Progenitor cell of endocrine pancreas (in vitro differentiated cells): ENCODE measurements around the gene CHRNE. TPM values are rescaled to one million over a fixed set of nuclear protein-coding genes. Genes with fewer than 3 reads are reported as not detected.
"Not testable (repeated sequence)": the region's sequence is repeated elsewhere in the genome, so short reads cannot be mapped to it uniquely, and the experiment has no call there.

Experiments
- DNase-seq: peaks from one replicate; pipeline ENCODE4 v3.0.0; 2021; ENCODE audit warnings: low spot score; ENCODE audit not compliant: unreplicated experiment
- H3K27ac Mint-ChIP-seq: 2 replicates; pipeline ENCODE4 v1.8.0; 2021; ENCODE audit warnings: mild to moderate bottlenecking, moderate library complexity, mixed read lengths
- H3K27me3 Mint-ChIP-seq: 2 replicates; pipeline ENCODE4 v1.8.0; 2021; ENCODE audit warnings: mixed read lengths
- H3K36me3 Mint-ChIP-seq: 2 replicates; pipeline ENCODE4 v1.8.0; 2022; ENCODE audit warnings: mixed read lengths; ENCODE audit not compliant: insufficient read depth
- H3K4me1 Mint-ChIP-seq: 2 replicates; pipeline ENCODE4 v1.8.0; 2021; ENCODE audit warnings: low read depth, mixed read lengths
- H3K4me3 Mint-ChIP-seq: 2 replicates; pipeline ENCODE4 v1.8.0; 2021; ENCODE audit warnings: low read depth, mild to moderate bottlenecking, moderate library complexity, mixed read lengths
- H3K9me3 Mint-ChIP-seq: 2 replicates; pipeline ENCODE4 v1.8.0; 2021; ENCODE audit warnings: low read depth, mixed read lengths
- total RNA-seq: library from RNA; stranded (reverse); gene quantifications from 2 replicates; pipeline ENCODE4 v1.2.1, GENCODE V29; 2021
- TF ChIP-seq, protein P1 (sequence below): fragments of 200-600 bp; sonication (generic); IDR thresholded peaks from one replicate; pipeline ENCODE4 v1.5.0; 2021; ENCODE audit warnings: antibody characterized with exemption, mild to moderate bottlenecking; ENCODE audit not compliant: unreplicated experiment

Gene CHRNE
- total RNA-seq, 1 donor from 2014 or later: 0.36 TPM

DNA sequence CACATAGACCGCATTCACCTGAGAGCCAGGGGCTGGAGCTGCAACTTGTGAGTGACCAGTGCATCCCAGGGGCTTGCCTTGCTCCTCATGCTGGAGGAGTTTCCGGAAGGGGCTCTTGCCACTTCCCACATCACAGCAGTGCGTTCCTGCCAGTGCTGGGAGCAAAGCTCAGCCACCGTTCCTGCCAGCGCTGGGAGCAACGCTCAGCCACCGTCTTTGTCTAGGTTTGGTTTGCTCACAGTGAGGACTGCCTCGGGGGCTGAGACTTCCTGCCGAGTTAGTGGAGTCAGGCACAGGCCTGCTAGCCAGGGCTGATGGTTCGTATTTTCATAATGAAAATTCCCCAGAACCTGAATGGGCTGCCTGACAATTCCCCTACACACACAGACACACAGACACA is 5.4 kb upstream of the CHRNE start:
- no peak overlapping the region for H3K27ac Mint-ChIP-seq
- H3K9me3 Mint-ChIP-seq: no peaks in the 10 kb centered on the region
- TF ChIP-seq, protein P1, sequence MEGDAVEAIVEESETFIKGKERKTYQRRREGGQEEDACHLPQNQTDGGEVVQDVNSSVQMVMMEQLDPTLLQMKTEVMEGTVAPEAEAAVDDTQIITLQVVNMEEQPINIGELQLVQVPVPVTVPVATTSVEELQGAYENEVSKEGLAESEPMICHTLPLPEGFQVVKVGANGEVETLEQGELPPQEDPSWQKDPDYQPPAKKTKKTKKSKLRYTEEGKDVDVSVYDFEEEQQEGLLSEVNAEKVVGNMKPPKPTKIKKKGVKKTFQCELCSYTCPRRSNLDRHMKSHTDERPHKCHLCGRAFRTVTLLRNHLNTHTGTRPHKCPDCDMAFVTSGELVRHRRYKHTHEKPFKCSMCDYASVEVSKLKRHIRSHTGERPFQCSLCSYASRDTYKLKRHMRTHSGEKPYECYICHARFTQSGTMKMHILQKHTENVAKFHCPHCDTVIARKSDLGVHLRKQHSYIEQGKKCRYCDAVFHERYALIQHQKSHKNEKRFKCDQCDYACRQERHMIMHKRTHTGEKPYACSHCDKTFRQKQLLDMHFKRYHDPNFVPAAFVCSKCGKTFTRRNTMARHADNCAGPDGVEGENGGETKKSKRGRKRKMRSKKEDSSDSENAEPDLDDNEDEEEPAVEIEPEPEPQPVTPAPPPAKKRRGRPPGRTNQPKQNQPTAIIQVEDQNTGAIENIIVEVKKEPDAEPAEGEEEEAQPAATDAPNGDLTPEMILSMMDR: no peak
- peaks cover 12% of the 10 kb centered on the region for H3K27me3 Mint-ChIP-seq
- H3K4me1 Mint-ChIP-seq: peaks cover 9% of the 10 kb centered on the region
- no peak for DNase-seq
- H3K36me3 Mint-ChIP-seq: no peaks in the 10 kb centered on the region
- no peak overlapping the region for H3K4me3 Mint-ChIP-seq

DNA sequence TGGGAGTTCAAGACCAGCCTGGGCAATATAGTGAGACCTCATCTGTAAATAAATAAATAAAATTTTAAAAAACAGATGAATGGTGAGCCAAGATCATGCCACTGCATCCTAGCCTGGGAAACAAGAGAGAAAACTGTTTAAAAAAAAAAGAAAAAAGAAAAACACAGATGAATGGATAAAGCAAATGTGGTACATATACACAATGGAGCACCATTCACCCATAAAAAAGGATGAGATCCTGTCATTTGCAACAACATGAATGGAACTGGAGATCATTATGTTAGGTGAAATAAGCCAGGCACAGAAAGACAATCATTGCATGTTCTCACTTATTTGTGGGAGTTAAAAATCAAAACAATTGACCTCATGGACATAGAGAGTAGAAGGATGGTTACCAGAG is 3.7 kb upstream of the CHRNE start:
- not testable (repeated sequence) for H3K9me3 Mint-ChIP-seq, DNase-seq, H3K36me3 Mint-ChIP-seq, H3K27ac Mint-ChIP-seq, H3K4me3 Mint-ChIP-seq, H3K4me1 Mint-ChIP-seq
- H3K27me3 Mint-ChIP-seq: peaks cover 20% of the 10 kb centered on the region

DNA sequence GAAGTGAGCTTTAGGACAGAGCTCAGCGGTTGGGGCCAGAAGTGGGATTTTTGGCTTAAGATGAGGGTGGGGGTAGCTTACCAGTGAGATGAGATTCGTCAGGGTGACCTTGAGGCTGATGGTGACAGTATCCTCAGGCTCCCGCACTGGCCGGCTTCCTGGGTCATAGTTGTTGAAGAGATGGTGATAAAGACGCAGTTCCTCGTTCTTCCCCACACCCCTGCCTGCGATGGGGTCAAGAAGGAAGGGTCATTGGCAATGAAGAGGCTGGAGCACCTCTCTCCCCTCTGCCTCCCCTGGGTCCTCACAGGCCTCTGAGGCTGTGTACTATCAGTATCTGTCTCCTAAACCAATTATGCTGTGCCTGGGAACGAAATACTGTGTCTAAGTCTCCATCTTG is 358 bp downstream of the CHRNE start:
- Mint-ChIP-seq H3K36me3 (peaks cover 1% of the 10 kb centered on the region), H3K4me3 (no peak overlapping the region), H3K9me3 (no peaks in the 10 kb centered on the region), H3K4me1 (peaks cover 8% of the 10 kb centered on the region), H3K27me3 (peaks cover 30% of the 10 kb centered on the region), H3K27ac (no peak overlapping the region)
- no peak for DNase-seq
- TF ChIP-seq, protein P1: no peak

DNA sequence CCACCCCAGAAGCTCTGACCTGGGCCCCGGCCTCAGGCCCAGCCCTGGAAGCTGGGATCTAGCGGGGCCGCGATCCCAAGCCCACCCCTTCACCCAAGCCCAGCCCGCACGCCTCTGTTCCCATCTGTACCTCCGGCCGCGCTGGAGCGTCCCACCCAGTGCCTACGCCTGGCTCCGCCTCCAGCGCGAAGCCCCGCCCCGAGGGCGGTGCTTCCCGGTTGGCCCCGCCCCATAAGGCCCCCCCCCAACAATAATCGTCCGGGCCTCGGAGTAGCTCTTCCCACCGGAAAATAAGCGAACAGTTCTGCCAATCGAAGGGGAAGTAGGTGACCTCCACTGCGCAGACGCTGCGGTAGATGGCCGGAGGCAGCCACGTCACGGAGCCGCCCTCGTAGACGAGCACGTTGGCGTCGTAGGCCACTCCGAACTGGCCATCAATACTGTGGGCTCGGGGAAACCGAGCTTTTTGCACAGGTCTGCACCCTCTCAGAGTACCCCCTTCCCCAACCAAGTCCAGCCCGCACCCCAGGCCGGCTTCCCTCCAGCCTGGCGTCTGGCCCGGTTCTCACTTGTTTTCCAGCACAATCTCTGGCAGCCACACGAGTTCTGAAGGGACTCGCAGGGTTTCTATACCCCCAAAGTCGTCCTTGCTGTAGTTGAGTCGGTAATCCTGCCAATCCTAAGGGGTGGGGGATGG is 1.1 kb downstream of the CHRNE start:
- Mint-ChIP-seq H3K36me3 (peaks cover 1% of the 10 kb centered on the region), H3K27me3 (peaks cover 27% of the 10 kb centered on the region), H3K4me3 (no peak overlapping the region), H3K9me3 (no peaks in the 10 kb centered on the region), H3K27ac (no peak overlapping the region), H3K4me1 (peaks cover 8% of the 10 kb centered on the region)
- TF ChIP-seq, protein P1: no peak
- DNase-seq: no peak

DNA sequence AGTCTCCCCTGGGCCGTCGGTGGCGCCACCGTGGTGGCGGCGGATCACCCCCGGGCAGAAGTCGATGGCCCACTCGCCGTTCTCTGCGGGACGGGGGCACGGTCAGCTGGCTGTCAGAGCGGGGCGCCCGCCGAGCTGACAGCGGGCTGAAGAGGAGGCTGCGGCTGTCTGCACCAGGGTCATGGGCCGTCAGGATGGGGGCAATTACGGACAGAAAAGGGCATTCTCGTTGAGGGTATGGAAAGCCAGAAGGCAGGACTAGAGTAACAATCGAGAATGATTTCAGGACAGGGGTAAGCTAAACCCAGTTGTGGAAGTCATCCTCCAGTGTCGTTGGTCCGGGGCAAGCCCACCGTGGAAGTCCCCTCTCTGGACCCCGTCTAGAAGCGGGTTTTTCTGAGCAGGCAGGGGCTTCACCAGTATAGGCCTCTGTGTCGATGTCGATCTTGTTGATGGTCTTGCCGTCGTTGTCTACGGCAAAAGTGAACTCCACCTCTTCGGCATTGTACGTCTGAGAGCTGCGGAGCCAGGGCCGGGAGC is 1.7 kb downstream of the CHRNE start:
- Mint-ChIP-seq H3K36me3 (peaks cover 2% of the 10 kb centered on the region), H3K4me3 (no peak overlapping the region), H3K9me3 (no peaks in the 10 kb centered on the region), H3K4me1 (peaks cover 8% of the 10 kb centered on the region), H3K27ac (no peak overlapping the region), H3K27me3 (peaks cover 26% of the 10 kb centered on the region)
- TF ChIP-seq, protein P1: no peak
- no peak for DNase-seq
